ENCODE data around the gene FOXL3. TPM values are rescaled to one million over a fixed set of nuclear protein-coding genes. Genes with fewer than 3 reads are reported as not detected.
"Not testable (repeated sequence)": the region's sequence is repeated elsewhere in the genome, so short reads cannot be mapped to it uniquely, and the experiment has no call there.

Gene FOXL3
- total RNA-seq, 1 donor from 2014 or later = not detected

DNA sequence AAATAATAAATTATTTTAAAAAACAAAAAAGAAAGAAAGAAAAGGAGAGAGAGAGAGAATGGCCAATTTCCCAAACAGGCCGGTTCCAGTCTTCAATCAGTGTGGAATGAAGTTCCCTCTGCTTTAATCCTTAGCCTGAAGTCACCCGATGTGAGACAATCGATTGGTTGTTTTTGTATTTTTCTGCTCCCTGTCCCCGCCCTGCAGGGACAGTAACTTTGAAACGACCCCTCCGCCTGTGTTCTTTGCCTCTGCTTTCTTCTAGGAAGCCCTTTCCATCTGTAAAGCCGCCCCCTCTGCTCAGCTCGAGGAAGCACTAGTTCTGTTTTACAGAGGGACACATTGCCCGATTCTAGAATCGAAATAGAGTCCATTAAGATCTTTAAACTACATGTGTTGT, 33.4 kb downstream of the FOXL3 start:
- no peak for DNase-seq

DNA sequence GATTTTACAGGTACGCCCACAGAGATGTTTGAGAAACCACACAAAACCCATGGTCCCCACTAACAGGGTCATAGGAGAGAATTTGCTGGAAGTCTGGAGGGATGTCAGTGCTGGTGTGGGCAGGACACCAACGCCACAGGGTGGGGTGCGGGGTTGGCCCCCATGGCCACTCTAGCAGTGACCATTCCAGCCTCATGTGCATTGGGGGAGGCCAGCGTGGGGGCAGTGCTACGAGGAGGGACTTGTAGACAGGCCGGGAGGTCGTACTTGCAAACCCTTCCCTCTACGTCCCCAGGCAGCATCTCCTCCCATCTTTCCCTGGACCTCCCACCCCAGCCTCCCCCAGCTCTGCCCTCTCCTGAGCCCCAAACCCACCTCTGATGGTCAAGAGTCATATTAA, 34.0 kb downstream of the FOXL3 start:
- DNase-seq = no peak

DNA sequence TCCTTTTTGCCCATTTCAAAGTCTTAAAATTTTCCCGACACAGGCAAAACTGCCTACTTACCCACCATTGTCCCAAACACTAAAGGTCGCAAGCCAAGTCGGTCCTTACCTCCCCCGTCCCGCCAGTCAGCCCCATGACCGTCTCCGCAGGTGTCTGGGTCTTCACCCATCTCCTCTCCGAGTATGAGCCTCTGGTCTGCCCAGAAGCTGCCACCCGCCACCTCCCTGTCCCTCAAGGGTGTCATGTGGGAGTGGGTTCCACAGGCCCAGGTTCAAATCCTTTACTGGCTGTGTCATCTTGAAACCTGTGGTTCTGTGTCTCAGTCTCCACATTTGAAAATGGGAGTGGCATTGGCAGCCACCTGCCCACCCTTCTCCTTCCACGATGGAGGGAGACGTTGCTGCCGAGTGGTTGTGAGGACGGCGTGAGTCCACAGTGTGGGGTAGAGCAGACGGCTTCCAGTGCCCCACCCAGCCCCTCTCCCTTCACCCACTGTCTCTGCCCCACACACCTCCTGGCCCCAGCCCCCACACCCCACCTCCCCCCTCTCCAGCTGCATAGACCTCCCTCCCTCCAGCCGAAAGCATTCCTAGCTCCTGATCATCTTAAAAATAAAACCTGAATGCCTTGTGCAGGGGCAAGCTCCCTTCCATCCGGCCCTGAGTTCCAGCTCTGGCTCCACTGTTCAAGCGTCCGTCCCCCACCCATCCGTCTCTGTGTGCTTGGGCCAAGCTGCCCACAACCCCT, 35.3 kb downstream of the FOXL3 start:
- DNase-seq = no peak

DNA sequence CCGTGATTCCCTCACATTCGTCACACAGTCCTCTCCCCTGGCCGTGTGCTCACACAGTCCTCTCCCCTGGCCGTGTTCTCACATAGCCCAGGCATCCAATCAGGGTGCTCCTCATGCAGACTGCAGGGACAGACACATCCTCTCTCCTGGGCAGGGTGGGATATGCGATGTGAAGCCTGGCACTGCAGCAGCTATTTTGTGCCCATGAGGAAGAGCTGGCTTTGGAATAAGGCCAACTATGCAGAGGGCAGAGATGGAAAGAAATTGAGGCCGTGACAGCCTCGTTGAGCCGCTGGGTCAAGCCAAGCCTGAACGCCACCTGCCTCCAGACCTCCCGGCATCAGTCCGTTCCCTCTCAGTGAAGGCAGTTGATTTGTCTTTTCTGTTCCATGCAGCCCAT, 35.8 kb downstream of the FOXL3 start:
- DNase-seq = no peak

DNA sequence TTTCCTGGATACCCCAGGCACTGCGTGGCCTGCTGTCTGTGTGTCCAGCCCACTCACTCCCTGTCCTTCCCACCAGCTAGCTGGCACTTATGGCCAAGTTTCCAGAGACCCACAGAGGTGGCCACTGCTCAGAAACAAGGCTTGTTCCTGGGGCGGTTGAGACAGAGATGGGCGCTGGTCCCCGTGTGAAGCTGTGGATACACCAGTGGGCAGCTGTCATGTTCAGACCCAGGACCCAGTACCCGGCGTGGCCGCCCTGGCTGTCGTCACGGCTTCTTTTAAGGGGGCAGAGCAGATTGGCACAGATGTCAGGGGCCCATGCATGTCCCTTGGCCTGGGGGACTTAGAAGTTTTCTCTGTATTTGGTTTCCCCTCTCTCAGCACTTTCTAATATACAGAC, 36.3 kb downstream of the FOXL3 start:
- DNase-seq = no peak

DNA sequence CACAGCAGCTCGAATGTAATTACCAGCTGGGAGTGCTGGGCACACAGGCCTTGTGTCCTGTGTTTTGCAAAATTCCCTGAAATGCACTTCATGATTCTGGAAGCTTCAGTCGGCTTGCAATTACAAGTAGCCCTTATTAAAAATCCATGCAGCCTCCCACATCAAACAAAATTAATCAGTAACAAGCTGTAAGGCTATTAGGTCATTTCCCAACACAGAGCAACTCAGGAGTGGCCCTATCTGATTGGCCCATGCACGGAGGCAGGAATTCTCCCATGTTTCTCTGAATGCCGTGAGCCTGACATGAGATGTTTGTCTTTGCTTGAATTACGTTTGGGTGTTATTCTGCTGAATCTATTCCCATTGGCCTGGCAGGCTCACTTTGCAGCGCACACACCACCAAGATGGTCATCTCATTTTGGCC, 36.9 kb downstream of the FOXL3 start:
- DNase-seq = no peak

DNA sequence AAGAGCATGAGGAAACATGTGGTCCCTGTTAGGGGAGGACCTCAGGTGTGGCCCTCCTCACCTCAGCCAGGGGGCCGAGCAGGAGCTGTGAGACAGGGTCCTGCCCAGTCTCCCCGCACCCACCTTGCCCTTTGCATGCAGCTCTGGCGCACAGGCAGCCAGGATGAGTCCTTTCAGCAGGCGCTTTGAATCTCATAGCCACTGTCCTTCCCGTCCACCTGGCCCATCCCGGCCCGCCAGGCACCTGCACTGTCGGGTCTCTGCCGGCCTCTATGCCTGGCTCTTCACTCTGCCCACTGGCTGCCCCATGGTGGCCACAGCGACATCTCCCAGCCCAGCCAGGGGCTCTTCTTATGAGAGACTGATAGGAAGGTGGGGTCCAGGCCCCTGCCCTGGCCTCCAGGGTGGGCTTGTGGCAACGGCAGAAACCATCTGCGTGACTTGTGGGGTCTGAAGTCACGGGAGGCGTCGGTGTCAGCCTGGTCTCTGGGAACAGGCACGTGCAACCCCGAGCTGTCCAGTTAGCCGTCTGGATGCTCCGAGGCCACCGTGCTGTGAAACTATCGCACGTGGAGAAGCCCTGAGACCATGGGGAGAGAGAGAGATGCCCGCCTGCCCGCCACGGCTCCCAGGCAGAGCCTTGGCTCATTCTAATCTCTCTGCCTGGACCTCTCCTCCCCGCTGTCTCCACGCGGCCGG, 37.4 kb downstream of the FOXL3 start:
- no peak for DNase-seq

DNA sequence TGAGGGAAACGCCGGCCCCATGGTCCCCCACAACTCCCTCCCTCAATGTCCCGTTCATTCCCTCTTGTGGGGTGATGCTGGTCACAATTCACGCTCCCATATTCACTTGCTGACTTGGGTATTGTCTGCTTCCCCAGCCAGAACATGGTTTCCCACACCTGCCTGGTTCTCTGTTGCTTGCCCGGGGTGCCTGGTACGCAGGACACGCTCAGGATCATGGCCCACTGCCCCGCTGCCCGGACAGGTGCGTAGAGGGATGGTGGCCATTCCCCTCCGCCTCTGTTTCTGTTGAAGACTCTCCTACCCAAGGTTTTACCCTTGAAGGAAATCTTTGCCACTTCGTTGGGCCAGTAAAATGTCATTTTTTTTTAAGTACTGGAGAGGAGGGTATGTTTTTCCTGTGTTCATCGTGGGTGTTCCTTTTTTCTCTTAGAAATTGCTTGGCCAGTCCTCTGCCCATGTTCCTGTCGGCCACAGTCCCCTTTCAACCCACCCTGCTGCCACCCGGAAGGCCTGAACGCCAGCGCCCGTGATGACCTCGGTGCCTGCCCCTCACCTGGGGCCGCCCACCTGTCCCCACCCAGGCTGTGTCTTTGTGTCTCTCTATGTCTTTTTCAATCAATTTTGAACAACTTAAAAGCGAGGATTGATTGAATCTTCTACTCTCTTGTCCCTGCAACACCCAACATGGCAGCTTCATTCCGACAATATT, 38.2 kb downstream of the FOXL3 start:
- no peak for DNase-seq

DNA sequence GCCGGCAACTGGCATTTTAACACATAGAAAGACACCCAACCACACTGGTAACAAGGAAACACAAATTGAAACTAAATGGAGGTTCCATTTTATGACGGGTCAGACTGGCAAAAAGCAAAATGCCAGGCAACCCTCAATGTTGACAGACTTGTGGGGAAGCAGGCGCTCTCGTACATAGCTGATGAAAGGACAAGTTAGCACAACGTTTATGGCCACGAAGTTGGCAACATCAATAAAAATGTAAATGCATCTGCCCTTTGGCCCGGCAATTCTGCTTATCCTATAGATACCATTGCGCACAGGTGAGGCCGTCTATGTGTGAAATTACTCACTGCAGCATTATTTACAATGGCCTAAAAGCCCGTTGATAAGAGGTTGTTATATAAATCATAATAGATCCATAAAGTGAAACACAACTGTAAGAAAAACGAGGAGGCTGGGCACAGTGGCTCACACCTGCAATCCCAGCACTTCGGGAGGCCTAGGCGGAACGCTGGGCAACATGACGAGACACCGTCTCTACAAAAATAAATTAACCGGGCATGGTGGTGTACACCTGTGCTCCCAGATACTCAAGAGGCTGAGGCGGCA, 39.8 kb downstream of the FOXL3 start:
- DNase-seq = no peak

DNA sequence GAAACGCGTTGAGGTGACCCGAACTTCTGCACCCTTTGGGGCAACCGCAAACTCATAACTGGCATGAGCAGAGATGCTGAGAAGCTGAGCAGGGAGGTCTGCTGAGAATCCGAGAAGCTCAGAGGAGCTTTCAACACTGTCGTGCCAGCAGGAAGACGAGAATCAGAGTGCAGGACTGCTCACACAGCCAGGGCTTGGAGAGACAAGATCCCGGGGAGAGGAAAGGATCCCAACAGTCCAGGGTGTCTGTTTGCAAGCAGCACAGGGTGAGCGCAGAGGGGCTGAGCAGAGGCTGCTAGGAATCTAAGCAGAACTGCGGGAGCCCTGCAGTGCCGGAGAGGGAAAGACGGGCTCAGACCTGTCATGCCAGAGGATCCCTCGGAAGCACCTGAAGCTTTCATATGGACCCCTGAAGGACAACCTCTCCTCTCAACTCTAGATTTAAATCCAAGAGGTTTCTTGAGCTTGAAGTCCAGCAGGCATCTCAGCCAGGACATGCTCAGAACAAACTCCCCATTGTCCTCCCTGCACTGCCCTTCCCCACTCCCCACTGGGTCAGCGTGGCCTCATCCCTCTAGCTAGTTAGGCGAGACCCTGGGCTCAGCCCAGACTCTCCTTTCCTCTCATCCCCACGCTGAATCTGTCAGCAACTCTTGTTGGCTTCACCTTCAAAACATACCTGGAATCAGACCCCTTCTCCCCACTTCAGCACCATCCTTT, 40.7 kb downstream of the FOXL3 start:
- DNase-seq = no peak

DNA sequence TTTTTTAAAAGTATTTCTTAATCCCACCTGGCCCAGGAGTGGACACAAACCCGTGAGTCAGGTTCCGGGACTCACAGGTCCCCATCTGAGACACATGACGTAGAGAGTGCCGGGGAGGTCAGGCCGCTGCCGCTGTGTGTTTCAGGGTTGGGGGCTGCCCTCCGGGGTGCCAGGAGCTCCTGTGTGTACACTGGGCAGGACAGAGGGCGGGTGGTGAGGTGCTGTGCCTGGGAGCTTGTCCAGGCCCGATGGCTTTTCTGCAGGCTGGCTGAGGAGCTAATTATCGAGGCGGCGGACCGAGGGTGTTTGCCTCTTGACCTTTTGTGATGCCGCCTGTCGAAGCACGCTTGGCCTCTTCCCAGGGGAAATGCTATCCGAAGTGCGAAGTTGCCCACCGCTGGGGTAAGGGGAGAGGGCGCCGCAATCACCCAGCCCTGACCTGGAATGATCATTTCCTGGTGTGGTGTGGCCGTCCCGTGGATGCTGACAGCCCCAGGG, 42.1 kb downstream of the FOXL3 start:
- DNase-seq = no peak

DNA sequence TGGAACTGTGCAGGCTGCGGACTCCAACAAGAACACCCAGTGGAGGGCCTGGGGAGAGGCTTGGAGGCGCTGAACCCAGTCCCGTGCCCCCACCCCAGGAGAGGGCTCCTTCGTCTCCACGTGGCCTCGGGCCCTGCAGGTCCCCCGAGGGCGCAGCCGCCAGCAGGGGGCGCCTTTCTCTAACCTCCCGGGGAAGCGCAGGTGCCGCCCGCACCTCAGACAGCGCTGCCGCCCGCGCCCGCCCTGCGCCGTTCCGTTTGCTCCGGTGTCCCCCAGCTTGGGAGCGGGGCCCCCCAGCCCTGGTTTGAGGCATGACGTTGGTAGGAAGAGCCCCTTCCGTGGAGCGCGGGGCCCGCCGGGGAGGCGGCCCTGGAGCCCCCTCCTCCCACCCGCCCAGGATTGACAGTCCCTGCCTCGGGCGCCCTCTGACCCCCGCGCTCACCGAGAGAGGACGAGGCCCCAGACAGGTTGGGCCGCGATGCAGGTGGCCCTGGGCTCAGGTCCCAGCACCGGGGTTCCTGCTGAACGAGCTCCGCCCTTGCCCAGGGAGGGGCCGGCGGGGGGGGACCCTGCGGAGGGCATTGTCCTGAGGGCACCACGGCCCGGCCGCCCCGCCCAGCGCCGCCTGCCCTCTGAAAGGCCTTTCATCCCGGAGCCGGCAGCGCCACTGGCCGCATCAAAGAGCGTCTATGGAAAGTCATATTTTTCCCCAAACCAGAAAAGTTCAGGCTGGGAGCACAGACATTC, 42.8 kb downstream of the FOXL3 start:
- peak; percentile 20 for DNase-seq

DNA sequence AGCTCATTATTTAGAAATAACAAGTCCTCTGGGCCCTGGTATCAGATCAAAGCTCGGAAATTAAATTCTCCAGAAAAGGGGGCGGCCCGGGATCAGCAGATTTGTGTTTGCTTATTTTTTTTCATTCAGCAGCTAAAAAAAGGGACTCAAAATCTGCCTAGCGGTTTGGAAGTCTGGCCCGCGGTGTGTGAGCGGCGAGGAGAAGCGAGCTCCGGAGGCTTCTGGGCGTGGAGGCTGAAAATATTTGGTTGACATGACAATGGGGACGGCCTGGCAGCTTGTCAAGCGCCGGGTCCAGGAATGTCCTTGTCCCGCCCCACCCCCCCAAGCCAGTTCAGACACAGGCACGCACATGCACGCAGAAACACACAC, 43.4 kb downstream of the FOXL3 start:
- no peak for DNase-seq

DNA sequence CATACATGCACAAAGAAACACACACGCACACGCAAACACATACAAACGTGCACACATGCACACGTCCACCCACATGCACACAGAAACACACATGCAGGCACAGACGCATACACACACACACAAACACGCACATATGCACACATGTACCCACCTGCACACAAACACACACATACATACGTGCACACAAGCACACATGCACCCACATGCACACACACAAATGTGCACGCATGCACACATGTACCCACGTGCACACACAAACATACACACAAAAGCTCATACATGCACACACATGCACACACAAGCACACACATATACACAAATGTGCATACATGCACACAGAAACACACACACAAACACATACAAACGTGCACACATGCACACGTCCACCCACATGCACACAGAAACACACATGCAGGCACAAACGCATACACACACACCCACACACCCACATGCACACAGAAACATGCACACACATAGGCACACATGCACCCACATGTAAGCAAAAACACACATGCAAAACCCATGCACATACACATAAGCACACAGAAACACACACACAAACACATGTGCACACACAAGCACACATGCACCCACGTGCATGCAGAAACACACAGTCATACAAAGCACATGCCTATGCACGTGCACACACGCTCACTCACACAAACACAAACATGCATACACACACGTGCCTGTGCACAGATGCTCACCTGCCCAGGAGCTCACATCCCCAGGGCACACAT, 44.8 kb downstream of the FOXL3 start:
- DNase-seq = no peak

DNA sequence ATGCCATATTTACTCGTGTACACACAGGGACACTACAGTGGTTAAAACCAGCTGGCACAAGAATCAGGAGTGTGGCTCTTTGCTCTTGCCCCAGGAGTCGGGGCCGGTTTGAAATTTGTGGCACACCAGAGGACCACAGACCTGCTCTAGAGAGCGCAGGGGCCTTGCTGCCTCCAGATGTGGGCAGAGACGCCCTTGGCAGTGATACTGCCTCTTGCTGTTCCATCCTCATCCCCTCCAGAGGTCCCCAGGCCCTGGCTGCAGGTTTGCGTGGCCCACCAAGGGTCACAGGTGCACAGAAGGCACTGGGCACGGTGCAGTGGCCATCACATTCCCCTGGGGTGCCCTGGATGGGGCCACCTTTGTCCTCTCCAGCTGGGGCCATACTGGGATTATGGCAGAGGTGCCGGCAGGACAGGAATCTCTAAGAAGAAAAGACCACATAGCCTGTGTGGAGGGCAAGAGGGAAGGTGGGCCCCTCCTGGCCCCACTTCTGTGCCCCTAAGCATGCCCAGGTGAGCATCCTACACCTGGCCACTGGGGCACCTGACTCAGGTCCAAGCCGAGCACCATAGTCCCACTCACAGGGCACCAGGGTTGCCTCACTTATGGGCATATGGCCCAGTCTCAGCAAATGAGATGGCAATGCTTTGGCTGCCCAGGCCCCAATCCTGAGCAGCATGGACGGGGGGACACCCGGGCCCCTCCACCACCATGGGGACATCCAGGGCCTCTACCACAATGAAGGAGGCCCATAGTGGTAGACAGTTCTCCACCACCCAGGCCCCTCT, 45.6 kb downstream of the FOXL3 start:
- no peak for DNase-seq

DNA sequence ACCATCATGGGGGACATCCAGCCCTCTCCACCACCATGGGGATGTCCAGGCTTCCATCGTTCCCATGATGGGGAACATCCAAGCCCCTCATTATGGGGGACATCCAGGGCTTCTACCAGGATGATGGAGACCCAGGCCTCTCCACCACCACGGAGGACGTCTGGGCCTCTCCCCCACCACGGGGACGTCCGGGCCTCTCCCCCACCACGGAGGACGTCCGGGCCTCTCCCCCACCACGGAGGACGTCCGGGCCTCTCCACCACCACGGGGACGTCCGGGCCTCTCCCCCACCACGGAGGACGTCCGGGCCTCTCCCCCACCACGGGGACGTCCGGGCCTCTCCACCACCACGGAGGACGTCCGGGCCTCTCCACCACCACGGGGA, 46.2 kb downstream of the FOXL3 start:
- DNase-seq = not testable (repeated sequence)

DNA sequence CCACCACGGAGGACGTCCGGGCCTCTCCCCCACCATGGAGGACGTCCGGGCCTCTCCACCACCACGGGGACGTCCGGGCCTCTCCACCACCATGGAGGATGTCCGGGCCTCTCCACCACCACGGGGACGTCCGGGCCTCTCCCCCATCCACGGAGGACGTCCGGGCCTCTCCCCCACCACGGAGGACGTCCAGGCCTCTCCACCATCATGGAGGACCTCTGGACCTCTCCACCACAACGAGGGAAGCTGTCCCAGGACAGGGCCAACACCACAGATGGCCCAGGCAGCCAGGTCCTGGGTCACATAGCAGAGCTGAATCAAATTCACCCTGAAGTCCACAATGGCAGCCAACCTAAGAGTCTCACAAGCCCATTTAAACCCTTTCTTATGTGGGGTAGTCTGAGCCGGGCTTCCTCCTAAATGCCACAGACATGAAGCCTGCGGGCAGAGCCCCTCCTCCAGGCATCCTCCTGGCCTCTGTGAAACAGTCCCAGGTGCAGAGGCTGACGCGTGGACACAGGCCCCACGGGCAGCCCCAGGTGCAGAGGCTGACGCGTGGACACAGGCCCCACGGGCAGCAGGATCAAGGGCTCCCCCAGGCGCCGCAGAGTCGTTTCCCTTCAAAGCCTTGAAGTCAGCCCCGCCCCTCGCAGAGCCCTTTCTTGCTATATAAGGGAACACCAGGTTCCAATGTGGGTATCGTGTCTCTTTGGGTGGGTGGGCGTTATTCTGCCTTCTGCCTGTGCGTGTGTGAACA, 47.0 kb downstream of the FOXL3 start:
- DNase-seq = no peak

DNA sequence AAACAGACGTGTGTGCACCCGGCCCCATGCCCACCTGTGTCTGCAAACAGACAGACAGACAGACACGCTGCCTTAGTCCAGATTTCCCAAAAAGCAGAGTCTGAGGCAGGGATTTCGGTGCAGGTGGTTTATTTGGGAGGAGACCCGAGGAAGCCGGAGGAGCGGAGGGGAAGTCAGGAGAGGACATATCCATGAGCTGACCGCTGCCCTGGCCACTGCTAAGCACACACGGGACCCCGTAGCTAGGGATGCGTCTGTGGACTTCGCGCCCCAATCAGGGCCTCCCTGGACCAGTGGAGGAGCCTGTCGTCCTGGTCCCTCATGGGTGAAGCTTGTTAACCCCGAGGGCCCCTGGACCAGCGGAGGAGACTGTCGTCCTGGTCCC, 47.6 kb downstream of the FOXL3 start:
- DNase-seq = no peak

Data from occipital lobe (tissue), 2 donors.